Lung (tissue), 12 donors: ENCODE results near the gene C16orf96. TPM values are rescaled to one million over a fixed set of nuclear protein-coding genes. Genes with fewer than 3 reads are reported as not detected.

Experiments
- ATAC-seq: fragments of 200-7000 bp; cut with Tn5 transposase; one replicate; pipeline ENCODE4 v1.9.1; 2020; ENCODE audit warnings: moderate number of reproducible peaks; ENCODE audit not compliant: insufficient read depth, low FRiP score
- DNase-seq, 3 donors: peaks; one replicate each; pipeline ENCODE4 v3.0.0-alpha.2; 2013 to 2017
- H3K27ac ChIP-seq, 2 donors: one replicate each; pipeline ENCODE4 v1.5.1; 2013; ENCODE audit warnings: mild to moderate bottlenecking in 2 of 2, moderate library complexity in 2 of 2, control low read depth in 1 of 2, inconsistent platforms in 1 of 2, low read depth in 1 of 2, low read length in 1 of 2
- H3K27me3 ChIP-seq, 3 donors: one replicate each; pipeline ENCODE4 v1.5.1; 2013; ENCODE audit warnings: low read length in 2 of 3; ENCODE audit not compliant: control insufficient read depth in 3 of 3, insufficient read depth in 3 of 3
- H3K36me3 ChIP-seq, 4 donors: one replicate each; pipeline ENCODE4 v1.5.1; 2013; ENCODE audit warnings: low read length in 4 of 4, mild to moderate bottlenecking in 1 of 4, moderate library complexity in 1 of 4; ENCODE audit not compliant: control insufficient read depth in 4 of 4, insufficient read depth in 4 of 4
- H3K4me1 ChIP-seq, 5 donors: one replicate each; pipeline ENCODE4 v1.5.1; 2013; ENCODE audit warnings: low read length in 5 of 5, mild to moderate bottlenecking in 2 of 5, moderate library complexity in 1 of 5; ENCODE audit not compliant: control insufficient read depth in 5 of 5, insufficient read depth in 5 of 5
- H3K4me3 ChIP-seq: one replicate; pipeline ENCODE4 v1.5.1; 2013; ENCODE audit warnings: mild to moderate bottlenecking, control low read depth, moderate library complexity
- H3K9ac ChIP-seq, 2 donors: one replicate each; pipeline ENCODE4 v1.5.1; 2013; ENCODE audit warnings: low read length in 2 of 2, control low read depth in 1 of 2; ENCODE audit not compliant: insufficient read depth in 1 of 2
- H3K9me3 ChIP-seq, 4 donors: one replicate each; pipeline ENCODE4 v1.5.1; 2013; ENCODE audit warnings: low read length in 3 of 4, mild to moderate bottlenecking in 1 of 4, moderate library complexity in 1 of 4; ENCODE audit not compliant: control insufficient read depth in 4 of 4, insufficient read depth in 3 of 4
- CTCF ChIP-seq: IDR thresholded peaks from 2 replicates; pipeline ENCODE4 v1.5.1; 2012; ENCODE audit warnings: mild to moderate bottlenecking; ENCODE audit errors: control extremely low read depth, extremely low read depth
- WGBS, 2 donors: extraction: QIAGEN DNeasy Blood & Tissue Kit; methylation state at CpG; one replicate each; pipeline ENCODE4 v1.1.7; 2013; 5-methylcytosine and 5-hydroxymethylcytosine counted together
- polyA plus RNA-seq, 2 donors: library from polyadenylated mRNA; stranded (reverse); fragments of 200-250 nt; gene quantifications; one replicate each; pipeline ENCODE4 v1.2.1, GENCODE V29; 2013
- total RNA-seq, 2 donors: library from RNA; depleted of rRNA in 1 of 2; stranded (reverse); fragments of >200 nt in 1 of 2; gene quantifications; one replicate each; pipeline ENCODE4 v1.2.1, GENCODE V29; 2014 to 2021
- donor health status: control.
- donor health status: control.
- donor health status: Bipolar disorder and iron deficiency.
- donor health status: healthy.
- donor health status: DM: yes; HTN: yes; CAD: no.

Gene C16orf96
- total and polyA plus RNA-seq, 4 donors: 0.03 to 0.37 (median 0.16) TPM

DNA sequence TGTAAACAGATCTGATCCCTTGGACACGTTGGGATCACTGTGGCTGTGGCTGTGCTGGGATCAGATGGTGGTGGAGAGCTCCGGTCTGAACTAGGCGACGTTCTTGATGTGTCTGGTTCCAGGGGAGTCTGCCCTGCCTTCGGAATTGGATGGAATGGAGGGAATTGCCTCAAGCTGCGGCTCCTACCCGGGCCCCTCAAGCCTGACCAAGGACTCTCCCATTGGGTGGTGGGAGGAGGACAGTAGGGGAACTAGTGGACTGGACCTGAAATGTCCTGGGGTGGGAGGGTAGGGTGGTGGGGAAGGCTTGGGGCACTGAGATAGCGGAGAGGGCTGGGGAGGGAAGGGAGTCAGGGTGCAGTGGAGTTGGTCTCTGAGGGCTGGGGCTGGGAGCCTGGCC is 61.7 kb downstream of the C16orf96 start:
- no peaks in the 10 kb centered on the region for H3K36me3 ChIP-seq
- H3K27me3 ChIP-seq: no peaks in the 10 kb centered on the region
- H3K9me3 ChIP-seq: no peaks in the 10 kb centered on the region
- no peak overlapping the region for H3K4me3 ChIP-seq
- TF ChIP-seq CTCF: no peak
- H3K27ac ChIP-seq: peak overlapping the region in 1 of 2 donors; percentile 17
- ATAC-seq (no peak), DNase-seq (no peak)
- peaks cover 5 to 35% (median 9%) of the 10 kb centered on the region in 5 donors for H3K4me1 ChIP-seq
- WGBS, 2 donors: 84 to 91% methylated on average over 8 of the region's 8 CpGs
- H3K9ac ChIP-seq: peak overlapping the region in 1 of 2 donors; percentile 55

- H3K36me3 ChIP-seq: no peaks in the 10 kb centered on the region
- no peak for DNase-seq
- no peaks in the 10 kb centered on the region for H3K27me3 ChIP-seq
- no peak for TF ChIP-seq CTCF
- no peak overlapping the region for H3K9ac ChIP-seq
- H3K9me3 ChIP-seq: no peaks in the 10 kb centered on the region
- no peak for ATAC-seq
- peak overlapping the region in 1 of 2 donors; percentile 9 for H3K27ac ChIP-seq
- WGBS, 2 donors: 82 to 87% methylated on average over 8 of the region's 8 CpGs
- peaks cover 4 to 25% (median 9%) of the 10 kb centered on the region in 5 donors for H3K4me1 ChIP-seq
- H3K4me3 ChIP-seq: no peak overlapping the region
Measured at GRCh38 chr16:4618645-4619418, 62.7 kb downstream of the C16orf96 start.

DNA sequence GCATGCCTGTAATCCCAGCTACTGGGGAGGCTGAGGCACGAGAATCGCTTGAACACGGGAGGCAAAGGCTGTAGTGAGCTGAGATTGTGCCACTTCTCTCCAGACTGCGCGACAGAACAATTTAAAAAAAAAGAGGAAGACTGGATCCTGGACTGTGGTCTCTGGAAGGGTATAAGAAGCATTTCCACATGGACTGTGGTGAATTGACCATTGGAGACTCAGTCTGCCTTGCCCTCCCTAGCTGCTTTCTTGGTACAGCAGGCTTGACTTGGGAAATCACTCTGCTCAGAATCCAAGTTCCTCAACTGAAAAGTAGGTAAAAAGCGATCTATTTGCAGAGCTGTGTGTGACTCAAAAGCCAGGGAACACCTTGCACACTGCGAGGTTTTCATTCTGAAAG is 67.5 kb downstream of the C16orf96 start:
- Histone ChIP-seq H3K9me3 (no peaks in the 10 kb centered on the region), H3K4me1 (peaks cover 4 to 14% (median 11%) of the 10 kb centered on the region in 5 donors), H3K27me3 (no peaks in the 10 kb centered on the region), H3K36me3 (peaks cover 0 to 7% (median 0%) of the 10 kb centered on the region in 4 donors), H3K4me3 (no peak overlapping the region), H3K27ac (peak overlapping the region in 1 of 2 donors; percentile 99), H3K9ac (no peak overlapping the region)
- TF ChIP-seq CTCF: no peak
- DNase-seq (no peak), ATAC-seq (no peak)
- 52 to 69% methylated on average over 7 of the region's 7 CpGs for WGBS, 2 donors
